GM19035 (cell line): Measurements from ENCODE around the gene IFT172.
"Not testable (repeated sequence)": the region's sequence is repeated elsewhere in the genome, so short reads cannot be mapped to it uniquely, and the experiment has no call there.

Source experiments
- ATAC-seq: cut with Tn5 transposase; IDR thresholded peaks from one replicate; pipeline ENCODE4 v1.9.1; 2021; ENCODE audit not compliant: unreplicated experiment

IFT172 gene, protein sequence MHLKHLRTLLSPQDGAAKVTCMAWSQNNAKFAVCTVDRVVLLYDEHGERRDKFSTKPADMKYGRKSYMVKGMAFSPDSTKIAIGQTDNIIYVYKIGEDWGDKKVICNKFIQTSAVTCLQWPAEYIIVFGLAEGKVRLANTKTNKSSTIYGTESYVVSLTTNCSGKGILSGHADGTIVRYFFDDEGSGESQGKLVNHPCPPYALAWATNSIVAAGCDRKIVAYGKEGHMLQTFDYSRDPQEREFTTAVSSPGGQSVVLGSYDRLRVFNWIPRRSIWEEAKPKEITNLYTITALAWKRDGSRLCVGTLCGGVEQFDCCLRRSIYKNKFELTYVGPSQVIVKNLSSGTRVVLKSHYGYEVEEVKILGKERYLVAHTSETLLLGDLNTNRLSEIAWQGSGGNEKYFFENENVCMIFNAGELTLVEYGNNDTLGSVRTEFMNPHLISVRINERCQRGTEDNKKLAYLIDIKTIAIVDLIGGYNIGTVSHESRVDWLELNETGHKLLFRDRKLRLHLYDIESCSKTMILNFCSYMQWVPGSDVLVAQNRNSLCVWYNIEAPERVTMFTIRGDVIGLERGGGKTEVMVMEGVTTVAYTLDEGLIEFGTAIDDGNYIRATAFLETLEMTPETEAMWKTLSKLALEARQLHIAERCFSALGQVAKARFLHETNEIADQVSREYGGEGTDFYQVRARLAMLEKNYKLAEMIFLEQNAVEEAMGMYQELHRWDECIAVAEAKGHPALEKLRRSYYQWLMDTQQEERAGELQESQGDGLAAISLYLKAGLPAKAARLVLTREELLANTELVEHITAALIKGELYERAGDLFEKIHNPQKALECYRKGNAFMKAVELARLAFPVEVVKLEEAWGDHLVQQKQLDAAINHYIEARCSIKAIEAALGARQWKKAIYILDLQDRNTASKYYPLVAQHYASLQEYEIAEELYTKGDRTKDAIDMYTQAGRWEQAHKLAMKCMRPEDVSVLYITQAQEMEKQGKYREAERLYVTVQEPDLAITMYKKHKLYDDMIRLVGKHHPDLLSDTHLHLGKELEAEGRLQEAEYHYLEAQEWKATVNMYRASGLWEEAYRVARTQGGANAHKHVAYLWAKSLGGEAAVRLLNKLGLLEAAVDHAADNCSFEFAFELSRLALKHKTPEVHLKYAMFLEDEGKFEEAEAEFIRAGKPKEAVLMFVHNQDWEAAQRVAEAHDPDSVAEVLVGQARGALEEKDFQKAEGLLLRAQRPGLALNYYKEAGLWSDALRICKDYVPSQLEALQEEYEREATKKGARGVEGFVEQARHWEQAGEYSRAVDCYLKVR (N-terminal part only)

DNA sequence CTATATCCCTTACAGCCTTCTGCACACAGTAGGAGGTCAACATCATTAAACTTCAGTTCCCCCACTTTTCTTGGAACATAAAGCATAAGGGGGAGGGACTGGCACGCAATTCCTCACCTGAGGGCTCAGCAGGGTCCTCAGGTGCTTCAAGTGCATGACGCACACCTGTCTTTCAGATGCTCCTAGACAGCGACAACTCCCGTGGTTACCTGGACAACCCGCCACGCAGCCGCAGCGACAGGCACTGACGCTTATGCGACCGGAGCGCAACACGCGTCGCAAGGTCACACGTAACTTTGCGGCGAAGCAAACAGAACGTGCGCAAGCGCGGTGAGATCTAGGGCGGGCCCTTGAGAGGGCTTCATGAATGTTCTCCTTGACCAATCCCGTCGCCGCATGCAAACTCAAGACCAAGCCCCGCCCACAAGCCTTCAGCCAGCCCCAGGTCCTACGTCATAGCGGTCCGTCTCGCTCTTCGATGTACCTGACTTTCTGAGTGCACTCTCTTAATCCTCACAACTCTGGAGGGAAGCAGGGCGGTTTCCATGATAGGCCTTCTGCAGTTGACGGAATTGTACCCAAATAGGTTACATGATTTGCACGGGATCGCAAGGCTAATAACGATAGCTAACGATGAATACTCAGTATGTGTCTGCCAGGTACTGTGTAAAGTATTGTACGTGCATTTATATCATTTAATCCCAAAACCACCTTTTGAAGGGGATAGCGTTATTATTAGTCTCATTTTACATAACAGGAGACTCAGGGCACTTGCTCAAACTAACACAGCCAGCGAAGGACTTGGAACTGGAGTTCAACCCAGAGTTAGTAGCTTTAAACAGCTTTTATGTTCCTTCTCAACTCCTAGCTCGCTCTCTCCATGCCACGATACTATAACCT lies at the start of gene IFT172:
Gene IFT172, minus strand, starts transcription at position 246 of the 900 bp plus-strand sequence. Its CDS starts 90 bp downstream, at position 156.
- ATAC-seq = peak; percentile 93

- ATAC-seq = not testable (repeated sequence)
Measured at GRCh38 chr2:27538839-27539450, 49.4 kb upstream of the IFT172 start.

GRCh38 chr2:27537287-27537686 lies 47.7 kb upstream of the IFT172 start:
- no peak for ATAC-seq

- no peak for ATAC-seq
Measured at GRCh38 chr2:27531983-27532382, 42.4 kb upstream of the IFT172 start.

DNA sequence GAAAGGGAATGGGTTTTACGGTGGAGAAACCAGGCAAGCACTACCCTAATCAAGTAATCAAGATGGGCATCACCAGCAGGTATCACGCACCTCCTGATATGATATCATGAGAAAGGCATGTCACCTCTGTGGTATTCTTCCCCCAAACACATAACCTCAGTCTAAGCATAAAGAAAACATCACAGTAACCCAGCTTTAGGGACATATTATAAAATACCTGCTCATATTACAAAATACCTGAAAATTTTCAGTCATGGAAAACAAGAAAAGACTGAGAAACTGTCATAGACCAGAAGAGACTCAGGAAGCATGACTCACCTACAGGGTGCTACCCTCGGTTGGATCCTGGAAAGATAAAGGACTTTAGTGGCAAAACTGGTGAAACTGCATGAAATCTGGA lies 37.6 kb upstream of the IFT172 start:
- ATAC-seq = no peak

DNA sequence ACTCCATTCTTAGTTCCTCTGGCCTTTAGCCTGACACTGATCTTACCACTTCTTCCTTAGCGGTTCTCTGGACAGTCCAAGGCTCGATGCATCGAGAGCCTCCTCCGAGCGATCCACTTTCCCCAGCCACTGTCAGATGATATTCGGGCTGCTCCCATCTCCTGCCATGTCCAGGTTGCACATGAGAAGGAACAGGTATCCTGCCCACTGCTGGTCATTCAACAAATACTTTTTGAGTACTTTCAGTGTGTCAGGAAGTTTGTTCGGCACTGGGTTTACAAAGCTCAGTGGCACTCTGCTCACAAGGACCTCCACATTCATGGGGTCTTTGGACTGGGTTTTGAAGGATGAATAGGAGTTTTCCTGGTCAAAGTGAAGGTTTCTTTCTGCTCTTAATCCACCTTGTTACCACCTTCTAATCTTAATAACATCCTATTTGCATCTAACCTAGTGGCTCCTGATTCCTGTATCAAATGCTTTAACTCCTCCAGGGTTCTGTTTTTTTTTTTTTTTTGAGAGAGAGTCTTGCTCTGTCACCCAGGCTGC lies 32.9 kb upstream of the IFT172 start:
- no peak for ATAC-seq

GRCh38 chr2:27520316-27520715 lies 30.8 kb upstream of the IFT172 start:
- ATAC-seq = no peak

- ATAC-seq = no peak
Measured at GRCh38 chr2:27518782-27519113, 29.2 kb upstream of the IFT172 start.

- no peak for ATAC-seq
Measured at GRCh38 chr2:27518113-27518781, 28.7 kb upstream of the IFT172 start.

DNA sequence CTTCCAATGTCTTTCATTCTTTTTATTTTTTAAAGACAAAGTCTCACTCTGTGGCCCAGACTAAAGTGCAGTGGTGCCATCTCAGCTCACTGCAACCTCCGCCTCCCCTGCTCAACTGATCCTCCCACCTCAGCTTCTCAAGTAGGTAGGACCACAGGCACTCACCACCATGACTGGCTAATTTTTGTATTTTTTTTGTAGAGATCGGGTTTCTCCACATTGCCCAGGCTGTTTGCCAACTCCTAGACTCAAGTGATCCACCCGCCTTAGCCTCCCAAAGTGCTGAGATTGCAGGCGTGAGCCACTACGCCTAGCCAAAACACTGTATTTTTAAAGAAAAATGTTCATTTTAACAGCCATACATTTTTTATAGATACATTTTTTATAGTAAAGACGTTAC lies 19.8 kb upstream of the IFT172 start:
- ATAC-seq = no peak

- no peak for ATAC-seq
Measured at GRCh38 chr2:27507293-27507692, 17.8 kb upstream of the IFT172 start.

DNA sequence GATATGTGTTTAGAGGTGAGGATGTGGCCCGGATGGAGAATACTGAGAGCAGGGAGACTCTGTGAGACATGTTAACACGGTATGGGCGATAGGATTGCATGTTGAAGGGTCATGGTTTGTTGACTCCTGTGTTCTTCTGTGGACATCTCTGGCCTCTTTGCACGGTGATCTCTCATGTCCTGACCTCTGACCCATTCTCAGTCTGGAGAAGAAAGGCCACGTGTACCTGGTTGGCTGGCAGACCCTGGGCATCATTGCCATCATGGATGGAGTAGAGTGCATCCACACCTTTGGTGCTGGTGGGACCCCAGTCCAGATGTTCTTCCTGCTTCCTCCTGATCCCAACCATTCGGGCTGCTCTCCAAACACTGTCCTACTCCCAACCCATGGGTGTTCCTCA lies 17.0 kb upstream of the IFT172 start:
- no peak for ATAC-seq

DNA sequence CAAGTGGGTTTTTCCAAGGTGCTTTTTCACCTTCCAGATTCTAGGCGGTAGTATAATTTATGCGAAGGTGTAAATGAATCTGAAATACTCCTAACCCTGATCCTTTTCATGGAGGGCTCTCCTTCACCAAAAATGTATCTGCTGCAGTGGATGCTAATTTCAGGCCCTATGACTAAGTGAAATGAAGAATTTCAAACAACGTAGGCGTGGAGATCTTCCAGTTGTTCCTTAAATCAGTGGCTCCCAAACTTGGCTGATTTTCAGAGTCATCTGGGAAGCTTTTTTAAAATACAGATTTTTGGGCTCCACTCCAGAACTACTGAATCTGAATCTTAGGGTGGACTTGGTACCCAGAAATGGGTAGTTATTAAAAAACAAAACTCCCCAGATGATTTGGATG lies 12.6 kb upstream of the IFT172 start:
- no peak for ATAC-seq

- ATAC-seq = no peak
Measured at GRCh38 chr2:27501042-27501441, 11.5 kb upstream of the IFT172 start.

- no peak for ATAC-seq
Measured at GRCh38 chr2:27498975-27499374, 9.4 kb upstream of the IFT172 start.

DNA sequence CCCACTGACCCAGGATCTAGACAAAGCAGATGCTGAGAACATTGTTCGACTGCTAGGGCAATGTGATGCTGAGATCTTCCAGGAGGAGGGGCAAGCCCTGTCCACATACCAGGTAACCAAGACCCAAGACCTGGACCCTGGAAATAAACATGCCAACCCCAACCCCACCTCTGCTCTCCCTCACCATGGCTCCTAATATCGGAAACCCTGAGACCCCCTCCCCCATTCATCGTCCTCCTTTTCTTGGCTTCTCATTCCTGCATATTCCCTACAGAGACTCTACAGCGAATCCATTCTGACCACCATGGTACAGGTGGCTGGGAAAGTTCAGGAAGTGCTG lies 7.7 kb upstream of the IFT172 start:
- no peak for ATAC-seq

DNA sequence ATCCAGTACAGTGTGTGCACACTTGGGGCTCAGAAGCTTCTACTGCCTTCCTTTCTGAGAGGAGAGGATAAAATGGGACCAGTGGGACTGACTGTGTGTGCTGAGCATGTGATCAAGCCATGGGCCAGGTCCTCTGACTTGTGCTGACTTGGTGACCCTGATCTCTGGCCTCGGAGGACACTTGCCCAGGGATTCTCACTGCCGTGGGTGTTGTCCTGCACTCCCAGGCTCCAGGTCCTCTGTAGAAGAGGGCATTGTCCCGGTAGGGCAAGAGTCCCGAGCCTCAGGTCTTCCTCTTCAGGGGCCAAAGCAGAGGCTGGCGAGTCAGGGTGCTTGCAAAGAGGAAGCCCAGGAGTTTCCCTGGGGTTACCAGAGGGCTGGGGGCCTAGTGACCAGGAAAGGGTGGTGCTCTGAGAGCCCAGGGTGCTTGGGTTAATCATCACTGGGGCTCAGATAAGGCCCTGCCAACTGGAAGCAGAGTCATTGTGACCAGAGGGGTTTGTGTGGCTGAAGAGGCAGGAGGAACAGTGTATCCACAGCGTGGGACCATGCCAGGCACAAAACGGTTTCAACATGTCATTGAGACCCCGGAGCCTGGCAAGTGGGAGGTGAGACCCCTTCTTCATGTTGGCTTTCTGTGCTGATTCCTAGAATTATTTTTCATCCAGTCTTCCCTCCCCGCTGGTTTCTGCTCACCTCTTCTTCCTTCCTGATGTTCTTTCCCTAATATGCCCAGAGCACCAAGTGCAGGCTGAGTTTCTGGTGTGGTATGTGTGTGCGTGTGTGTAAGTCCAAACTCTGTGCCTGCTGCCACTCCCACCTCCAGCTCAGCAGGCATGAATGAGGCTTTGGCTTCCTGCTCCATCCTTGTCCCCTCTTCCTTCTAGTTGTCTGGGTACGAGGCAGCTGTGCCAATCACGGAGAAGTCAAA lies 7.1 kb upstream of the IFT172 start, which contains the start of gene GCKR:
Gene GCKR, plus strand, starts transcription at position 483 of the 931 bp plus-strand sequence. Its CDS starts 66 bp downstream, at position 549.
- no peak for ATAC-seq

- ATAC-seq = no peak
Measured at GRCh38 chr2:27495840-27496356, 6.4 kb upstream of the IFT172 start.
